ENCODE measurements around the gene RIN2. TPM values are rescaled to one million over a fixed set of nuclear protein-coding genes. Genes with fewer than 3 reads are reported as not detected.
A peak's percentile ranks its signal among the peaks of the same experiment; 100 is the strongest.

The RIN2 gene
- total and polyA plus RNA-seq, 2 of the 13 experiments (the other 11 are each of a cell fraction or from before 2014, with no cell fraction given): 2.5 to 5.1 TPM

- TF ChIP-seq TFE3 (CRISPR knock-in tag; IDR thresholded peaks at IDR 0.05) (no peak), ZNF839 (CRISPR knock-in tag; IDR thresholded peaks at IDR 0.05; ENCODE audit: borderline replicate concordance) (no peak), IKZF4 (CRISPR knock-in tag; IDR thresholded peaks at IDR 0.05; ENCODE audit: borderline replicate concordance, low read depth, not compliant biosample characterization) (no peak), ZNF264 (CRISPR knock-in tag; IDR thresholded peaks at IDR 0.05) (no peak), NFRKB (IDR thresholded peaks at IDR 0.05) (no peak), AFF4 (CRISPR knock-in tag; IDR thresholded peaks at IDR 0.05) (no peak), ZFYVE20 (CRISPR knock-in tag; IDR thresholded peaks at IDR 0.05; ENCODE audit: borderline replicate concordance, low read depth) (no peak), ZNF138 (CRISPR knock-in tag; IDR thresholded peaks at IDR 0.05; ENCODE audit: low read depth) (no peak), NCOA1 (CRISPR knock-in tag; IDR thresholded peaks at IDR 0.05) (no peak), SIN3A (IDR thresholded peaks at IDR 0.05; ENCODE audit: borderline replicate concordance, low read depth, low read length) (no peak), ZNF510 (CRISPR knock-in tag; IDR thresholded peaks at IDR 0.05; ENCODE audit: low read depth) (no peak), SRSF1 (optimal IDR thresholded peaks at IDR 0.05; ENCODE audit: low read depth, low read length) (no peak), RCOR2 (CRISPR knock-in tag; IDR thresholded peaks at IDR 0.05) (0 out of 2 replicates have a peak, but pooled peaks have one; percentile 3), ZNF383 (CRISPR knock-in tag; IDR thresholded peaks at IDR 0.05; ENCODE audit: borderline replicate concordance) (0 out of 2 replicates have a peak, but pooled peaks have one; percentile 10), TMF1 (CRISPR knock-in tag; IDR thresholded peaks at IDR 0.05; ENCODE audit: low read depth) (no peak), CREB1 (IDR thresholded peaks at IDR 0.05) (no peak), CREB1 (CRISPR knock-in tag; IDR thresholded peaks at IDR 0.05) (no peak), PRDM15 (CRISPR knock-in tag; IDR thresholded peaks at IDR 0.05) (no peak), GTF2F1 (IDR thresholded peaks at IDR 0.05; ENCODE audit: low read length) (no peak), RBM39 (IDR thresholded peaks at IDR 0.05; ENCODE audit: low read depth, low read length, poor library complexity, severe bottlenecking) (no peak), ZFP37 (CRISPR knock-in tag; IDR thresholded peaks at IDR 0.05; ENCODE audit: borderline replicate concordance) (peak; percentile 50; the same call in 1 of the 2 replicates), ZNF207 (IDR thresholded peaks at IDR 0.05; ENCODE audit: borderline replicate concordance) (no peak)
These were observed 1.1 kb upstream of the RIN2 start (continued) for GRCh38 chr20:19756761-19757486.

All from HepG2 (cell line).